ENCODE results near the gene MPZL2. TPM values are rescaled to one million over a fixed set of nuclear protein-coding genes. Genes with fewer than 3 reads are reported as not detected.

The MPZL2 gene
- total RNA-seq, 1 donor from 2014 or later: 2.3 TPM

GRCh38 chr11:118234833-118235232 is 29.3 kb downstream of the MPZL2 start:
- no peak for TF ChIP-seq EZH2 (IDR thresholded peaks at IDR 0.05)
- Histone ChIP-seq H3K9me3 (ENCODE audit: low read depth) (no peaks in the 10 kb centered on the region), H3K27me3 (no peaks in the 10 kb centered on the region), H3K4me2 (no peak overlapping the region), H3K27ac (no peak overlapping the region), H3K36me3 (no peaks in the 10 kb centered on the region), H3K9ac (no peak overlapping the region), H4K20me1 (ENCODE audit: low read depth) (no peaks in the 10 kb centered on the region), H3K4me1 (no peaks in the 10 kb centered on the region), H3K4me3 (no peak overlapping the region), H2AFZ (replicated peaks) (no peak overlapping the region), H3F3A (ENCODE audit: low read depth) (no peaks in the 10 kb centered on the region), H3K79me2 (ENCODE audit: low read depth) (no peaks in the 10 kb centered on the region)
- H3K9me3 Mint-ChIP-seq: no peaks in the 10 kb centered on the region
- H3K36me3 Mint-ChIP-seq: no peaks in the 10 kb centered on the region
- no peak for DNase-seq (ENCODE audit: low spot score)
- no peaks in the 10 kb centered on the region for H3K27me3 Mint-ChIP-seq (ENCODE audit: insufficient read depth, low read depth)
- H3K27ac Mint-ChIP-seq: no peak overlapping the region
- H3K4me1 Mint-ChIP-seq: no peaks in the 10 kb centered on the region
- H3K4me3 Mint-ChIP-seq: no peak overlapping the region

DNA sequence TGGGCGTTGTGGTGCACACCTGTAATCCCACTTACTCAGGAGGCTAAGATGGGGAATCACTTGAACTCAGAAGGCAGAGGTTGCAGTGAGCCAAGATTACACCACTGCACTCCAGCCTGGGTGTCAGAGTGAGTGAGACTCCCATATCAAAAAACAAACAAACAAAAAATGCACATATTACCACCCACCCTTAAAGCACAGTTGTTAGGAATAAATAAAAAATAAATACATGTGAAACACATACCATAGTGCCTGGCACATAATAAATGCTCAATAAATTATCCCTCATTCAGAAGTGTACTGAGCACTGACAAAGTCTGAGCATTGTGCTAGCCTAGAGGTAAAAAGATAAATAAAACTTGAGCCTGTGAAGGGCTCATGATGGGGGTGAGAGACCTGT is 30.2 kb downstream of the MPZL2 start:
- Histone ChIP-seq H4K20me1 (ENCODE audit: low read depth) (no peaks in the 10 kb centered on the region), H2AFZ (replicated peaks) (no peak overlapping the region), H3F3A (ENCODE audit: low read depth) (no peaks in the 10 kb centered on the region), H3K4me3 (no peak overlapping the region), H3K27ac (no peak overlapping the region), H3K4me1 (no peaks in the 10 kb centered on the region), H3K9ac (no peak overlapping the region), H3K36me3 (no peaks in the 10 kb centered on the region), H3K79me2 (ENCODE audit: low read depth) (no peaks in the 10 kb centered on the region), H3K4me2 (no peak overlapping the region), H3K27me3 (no peaks in the 10 kb centered on the region), H3K9me3 (ENCODE audit: low read depth) (no peaks in the 10 kb centered on the region)
- Mint-ChIP-seq H3K4me3 (no peak overlapping the region), H3K9me3 (no peaks in the 10 kb centered on the region), H3K4me1 (no peaks in the 10 kb centered on the region), H3K27me3 (ENCODE audit: insufficient read depth, low read depth) (no peaks in the 10 kb centered on the region), H3K27ac (no peak overlapping the region), H3K36me3 (no peaks in the 10 kb centered on the region)
- TF ChIP-seq CTCF (IDR thresholded peaks at IDR 0.05): no peak
- no peak for TF ChIP-seq EZH2 (IDR thresholded peaks at IDR 0.05)
- TF ChIP-seq EZH2phosphoT487 (IDR thresholded peaks at IDR 0.05): no peak
- no peak for DNase-seq (ENCODE audit: low spot score)

DNA sequence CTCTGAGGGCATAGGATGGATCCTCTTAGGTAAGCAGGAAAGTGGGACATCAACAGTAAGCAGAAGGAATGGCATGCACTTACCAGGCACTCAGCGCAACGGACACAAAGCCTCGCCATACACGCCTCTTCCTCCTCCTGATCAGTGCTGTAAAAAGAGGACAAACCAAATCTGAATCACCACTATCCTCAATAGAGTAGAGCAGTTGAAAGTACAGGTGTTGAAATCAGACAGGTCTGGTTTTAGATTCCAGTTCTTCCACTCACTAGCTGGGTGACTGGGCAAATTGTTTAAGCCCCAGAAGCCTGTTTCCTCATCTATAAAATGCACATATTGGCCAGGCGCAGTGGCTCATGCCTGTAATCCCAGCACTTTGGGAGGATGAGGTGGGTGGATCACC is 30.7 kb downstream of the MPZL2 start:
- no peaks in the 10 kb centered on the region for H3K36me3 Mint-ChIP-seq
- H3K27ac Mint-ChIP-seq: no peak overlapping the region

DNA sequence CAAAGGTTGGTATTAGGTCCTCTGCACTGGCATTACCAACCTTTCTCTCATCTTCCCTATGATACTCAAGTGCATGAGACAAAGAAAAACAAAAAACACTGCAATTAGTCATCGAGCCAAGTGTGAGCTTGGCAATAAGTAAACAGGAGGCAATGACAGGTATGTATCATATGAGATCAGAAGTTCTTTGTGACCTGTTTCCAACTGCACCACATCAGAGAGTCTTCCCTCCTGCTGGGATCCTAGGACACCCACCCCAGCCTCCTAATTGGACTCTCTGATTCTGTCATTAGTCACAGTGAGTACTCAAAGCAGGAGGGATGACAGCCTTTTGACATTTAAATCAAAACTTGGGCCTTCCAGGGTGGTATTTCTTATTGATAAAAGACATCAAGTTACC is 31.4 kb downstream of the MPZL2 start:
- H3F3A ChIP-seq (ENCODE audit: low read depth): no peaks in the 10 kb centered on the region
- Mint-ChIP-seq H3K9me3 (no peaks in the 10 kb centered on the region), H3K27me3 (ENCODE audit: insufficient read depth, low read depth) (no peaks in the 10 kb centered on the region), H3K27ac (no peak overlapping the region), H3K4me1 (no peaks in the 10 kb centered on the region), H3K4me3 (no peak overlapping the region), H3K36me3 (no peaks in the 10 kb centered on the region)
- no peaks in the 10 kb centered on the region for H3K79me2 ChIP-seq (ENCODE audit: low read depth)
- H3K4me1 ChIP-seq: no peaks in the 10 kb centered on the region
- H4K20me1 ChIP-seq (ENCODE audit: low read depth): no peaks in the 10 kb centered on the region
- H3K9me3 ChIP-seq (ENCODE audit: low read depth): no peaks in the 10 kb centered on the region
- no peak overlapping the region for H3K4me2 ChIP-seq
- H3K27ac ChIP-seq: no peak overlapping the region
- TF ChIP-seq EZH2phosphoT487 (IDR thresholded peaks at IDR 0.05) (no peak), EZH2 (IDR thresholded peaks at IDR 0.05) (no peak), CTCF (IDR thresholded peaks at IDR 0.05) (no peak)
- DNase-seq (ENCODE audit: low spot score): no peak
- no peak overlapping the region for H3K4me3 ChIP-seq
- H3K27me3 ChIP-seq: no peaks in the 10 kb centered on the region
- H3K9ac ChIP-seq: no peak overlapping the region
- H2AFZ ChIP-seq (replicated peaks): no peak overlapping the region
- no peaks in the 10 kb centered on the region for H3K36me3 ChIP-seq

More for the DNA sequence above, 30.7 kb downstream of the MPZL2 start:
- H3K27me3 Mint-ChIP-seq (ENCODE audit: insufficient read depth, low read depth): no peaks in the 10 kb centered on the region
- H3K9me3 Mint-ChIP-seq: no peaks in the 10 kb centered on the region
- TF ChIP-seq CTCF (IDR thresholded peaks at IDR 0.05): no peak
- no peak for TF ChIP-seq EZH2 (IDR thresholded peaks at IDR 0.05)
- no peak for TF ChIP-seq EZH2phosphoT487 (IDR thresholded peaks at IDR 0.05)
- Histone ChIP-seq H3K9me3 (ENCODE audit: low read depth) (no peaks in the 10 kb centered on the region), H3K4me1 (no peaks in the 10 kb centered on the region), H3K27ac (no peak overlapping the region), H3K27me3 (no peaks in the 10 kb centered on the region), H3K4me3 (no peak overlapping the region), H3K36me3 (no peaks in the 10 kb centered on the region), H3F3A (ENCODE audit: low read depth) (no peaks in the 10 kb centered on the region), H3K4me2 (no peak overlapping the region), H3K9ac (no peak overlapping the region), H3K79me2 (ENCODE audit: low read depth) (no peaks in the 10 kb centered on the region), H4K20me1 (ENCODE audit: low read depth) (no peaks in the 10 kb centered on the region), H2AFZ (replicated peaks) (no peak overlapping the region)
- DNase-seq (ENCODE audit: low spot score): no peak
- H3K4me3 Mint-ChIP-seq: no peak overlapping the region
- H3K4me1 Mint-ChIP-seq: no peaks in the 10 kb centered on the region

Data from neural progenitor cell (in vitro differentiated cells).